ENCODE data around the gene CLK4.

Gene CLK4

GRCh38 chr5:178626484-178627258 is at the start of gene CLK4:
TSS of gene CLK4 (minus strand) at chr5:178627050. CDS start at chr5:178623416, 3,634 bp downstream.
- DNase-seq: peak; percentile 77

- no peak for DNase-seq
Measured at GRCh38 chr5:178675922-178676321, 49.1 kb upstream of the CLK4 start.

GRCh38 chr5:178674334-178674733 is 47.5 kb upstream of the CLK4 start:
- DNase-seq: no peak

GRCh38 chr5:178673801-178674295 is 47.0 kb upstream of the CLK4 start:
- no peak for DNase-seq

GRCh38 chr5:178672630-178673029 is 45.8 kb upstream of the CLK4 start:
- DNase-seq: no peak

- no peak for DNase-seq
Measured at GRCh38 chr5:178671602-178672144, 44.8 kb upstream of the CLK4 start.

GRCh38 chr5:178670351-178670885 is 43.6 kb upstream of the CLK4 start:
- no peak for DNase-seq

- DNase-seq: no peak
Measured at GRCh38 chr5:178668579-178668978, 41.7 kb upstream of the CLK4 start.

GRCh38 chr5:178667688-178668087 is 40.8 kb upstream of the CLK4 start:
- no peak for DNase-seq

GRCh38 chr5:178667101-178667500 is 40.3 kb upstream of the CLK4 start:
- no peak for DNase-seq

- no peak for DNase-seq
Measured at GRCh38 chr5:178664141-178664540, 37.3 kb upstream of the CLK4 start.

- no peak for DNase-seq
Measured at GRCh38 chr5:178662541-178662860, 35.7 kb upstream of the CLK4 start.

- DNase-seq: no peak
Measured at GRCh38 chr5:178661836-178662540, 35.1 kb upstream of the CLK4 start.

GRCh38 chr5:178651046-178651810 is 24.4 kb upstream of the CLK4 start:
- DNase-seq: no peak

- no peak for DNase-seq
Measured at GRCh38 chr5:178650214-178650613, 23.4 kb upstream of the CLK4 start.

- no peak for DNase-seq
Measured at GRCh38 chr5:178649580-178649979, 22.7 kb upstream of the CLK4 start.

- DNase-seq: no peak
Measured at GRCh38 chr5:178644826-178645545, 18.1 kb upstream of the CLK4 start.

GRCh38 chr5:178642351-178642909 is 15.6 kb upstream of the CLK4 start:
- no peak for DNase-seq

- no peak for DNase-seq
Measured at GRCh38 chr5:178641711-178642110, 14.9 kb upstream of the CLK4 start.

- no peak for DNase-seq
Measured at GRCh38 chr5:178640331-178641045, 13.6 kb upstream of the CLK4 start.

- DNase-seq: no peak
Measured at GRCh38 chr5:178637356-178638074, 10.7 kb upstream of the CLK4 start.
